Glutamatergic neuron (in vitro differentiated cells): ENCODE results near the gene WNT3. TPM values are rescaled to one million over a fixed set of nuclear protein-coding genes. Genes with fewer than 3 reads are reported as not detected.

Experiments
- DNase-seq: peaks from one replicate; pipeline ENCODE4 v3.0.0; 2022
- H3K27ac Mint-ChIP-seq: one replicate; pipeline ENCODE4 v1.8.0; 2020; ENCODE audit warnings: mild to moderate bottlenecking, mixed read lengths, inconsistent platforms; ENCODE audit not compliant: unreplicated experiment
- H3K27me3 Mint-ChIP-seq: one replicate; pipeline ENCODE4 v1.8.0; 2020; ENCODE audit warnings: mild to moderate bottlenecking, moderate library complexity, mixed read lengths, inconsistent platforms; ENCODE audit not compliant: unreplicated experiment
- H3K36me3 Mint-ChIP-seq: one replicate; pipeline ENCODE4 v1.8.0; 2020; ENCODE audit warnings: mild to moderate bottlenecking, mixed read lengths, inconsistent platforms; ENCODE audit not compliant: unreplicated experiment
- H3K4me1 Mint-ChIP-seq: one replicate; pipeline ENCODE4 v1.8.0; 2020; ENCODE audit warnings: mild to moderate bottlenecking, low read depth, mixed read lengths, inconsistent platforms; ENCODE audit not compliant: unreplicated experiment
- H3K4me3 Mint-ChIP-seq: one replicate; pipeline ENCODE4 v1.8.0; 2020; ENCODE audit warnings: mild to moderate bottlenecking, mixed read lengths, inconsistent platforms; ENCODE audit not compliant: unreplicated experiment
- H3K9me3 Mint-ChIP-seq: one replicate; pipeline ENCODE4 v1.8.0; 2020; ENCODE audit warnings: mild to moderate bottlenecking, moderate library complexity, mixed read lengths, inconsistent platforms; ENCODE audit not compliant: unreplicated experiment
- long read RNA-seq: library from polyadenylated mRNA; unstranded; transcript quantifications from one replicate; pipeline ENCODE4 v2.0.0, GENCODE V29; 2020; ENCODE audit not compliant: unreplicated experiment
- total RNA-seq: library from RNA; stranded (reverse); fragmentation: NEBNext Ultra II Directional; extraction: Animal tissue kit (Norgen Biotek cat#: 25700); gene quantifications from one replicate; pipeline ENCODE4 v1.2.1, GENCODE V29; 2021; ENCODE audit not compliant: unreplicated experiment
- TF ChIP-seq, protein P1 (sequence below): fragments of 200-600 bp; sonication (generic); IDR thresholded peaks from one replicate; pipeline ENCODE4 v1.5.0; 2021; ENCODE audit not compliant: partially characterized antibody, unreplicated experiment

Gene WNT3, protein sequence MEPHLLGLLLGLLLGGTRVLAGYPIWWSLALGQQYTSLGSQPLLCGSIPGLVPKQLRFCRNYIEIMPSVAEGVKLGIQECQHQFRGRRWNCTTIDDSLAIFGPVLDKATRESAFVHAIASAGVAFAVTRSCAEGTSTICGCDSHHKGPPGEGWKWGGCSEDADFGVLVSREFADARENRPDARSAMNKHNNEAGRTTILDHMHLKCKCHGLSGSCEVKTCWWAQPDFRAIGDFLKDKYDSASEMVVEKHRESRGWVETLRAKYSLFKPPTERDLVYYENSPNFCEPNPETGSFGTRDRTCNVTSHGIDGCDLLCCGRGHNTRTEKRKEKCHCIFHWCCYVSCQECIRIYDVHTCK
- 1.7 TPM for total RNA-seq
- long read RNA-seq = 0 reads

DNA sequence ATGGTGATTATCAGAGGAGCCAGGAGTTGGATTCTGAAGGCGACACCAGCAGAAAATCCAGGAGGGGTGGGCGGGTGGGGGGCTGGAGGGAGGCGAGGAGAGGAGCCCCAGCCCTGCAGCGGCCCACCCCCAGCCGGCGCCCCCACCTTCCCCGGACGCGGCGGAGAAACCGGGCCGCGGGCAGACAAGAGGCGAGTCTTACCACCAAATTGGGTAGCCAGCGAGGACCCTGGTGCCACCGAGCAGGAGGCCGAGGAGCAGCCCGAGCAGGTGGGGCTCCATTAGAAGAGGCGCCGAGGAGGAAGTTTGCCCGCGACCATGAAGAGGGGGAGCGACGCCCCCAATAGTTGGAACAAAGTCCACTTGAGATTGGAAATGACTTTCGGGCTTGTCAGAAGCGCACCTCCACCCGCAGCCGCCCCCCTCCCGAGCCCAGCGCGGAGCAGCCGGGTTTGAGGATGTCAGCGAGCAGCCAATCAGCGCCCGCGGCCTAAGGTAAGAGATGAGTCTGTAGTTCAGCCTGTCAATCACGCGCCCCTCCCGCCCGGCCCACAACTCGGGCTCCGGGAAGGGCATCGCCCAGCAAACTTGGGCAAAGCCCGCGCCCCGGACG lies at the start of gene WNT3:
Gene WNT3 (minus strand): TSS at position 377 of the 613 bp plus-strand sequence. CDS start 95 bp downstream, at position 282.
- Mint-ChIP-seq H3K9me3 (no peaks in the 10 kb centered on the region), H3K27me3 (peaks cover 21% of the 10 kb centered on the region), H3K4me3 (peak within 1 kb of the TSS; percentile 82), H3K36me3 (no peaks in the 10 kb centered on the region), H3K27ac (no peak within 1 kb of the TSS), H3K4me1 (peaks cover 8% of the 10 kb centered on the region)
- DNase-seq = peak; percentile 57
- TF ChIP-seq, protein P1, sequence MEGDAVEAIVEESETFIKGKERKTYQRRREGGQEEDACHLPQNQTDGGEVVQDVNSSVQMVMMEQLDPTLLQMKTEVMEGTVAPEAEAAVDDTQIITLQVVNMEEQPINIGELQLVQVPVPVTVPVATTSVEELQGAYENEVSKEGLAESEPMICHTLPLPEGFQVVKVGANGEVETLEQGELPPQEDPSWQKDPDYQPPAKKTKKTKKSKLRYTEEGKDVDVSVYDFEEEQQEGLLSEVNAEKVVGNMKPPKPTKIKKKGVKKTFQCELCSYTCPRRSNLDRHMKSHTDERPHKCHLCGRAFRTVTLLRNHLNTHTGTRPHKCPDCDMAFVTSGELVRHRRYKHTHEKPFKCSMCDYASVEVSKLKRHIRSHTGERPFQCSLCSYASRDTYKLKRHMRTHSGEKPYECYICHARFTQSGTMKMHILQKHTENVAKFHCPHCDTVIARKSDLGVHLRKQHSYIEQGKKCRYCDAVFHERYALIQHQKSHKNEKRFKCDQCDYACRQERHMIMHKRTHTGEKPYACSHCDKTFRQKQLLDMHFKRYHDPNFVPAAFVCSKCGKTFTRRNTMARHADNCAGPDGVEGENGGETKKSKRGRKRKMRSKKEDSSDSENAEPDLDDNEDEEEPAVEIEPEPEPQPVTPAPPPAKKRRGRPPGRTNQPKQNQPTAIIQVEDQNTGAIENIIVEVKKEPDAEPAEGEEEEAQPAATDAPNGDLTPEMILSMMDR = no peak

DNA sequence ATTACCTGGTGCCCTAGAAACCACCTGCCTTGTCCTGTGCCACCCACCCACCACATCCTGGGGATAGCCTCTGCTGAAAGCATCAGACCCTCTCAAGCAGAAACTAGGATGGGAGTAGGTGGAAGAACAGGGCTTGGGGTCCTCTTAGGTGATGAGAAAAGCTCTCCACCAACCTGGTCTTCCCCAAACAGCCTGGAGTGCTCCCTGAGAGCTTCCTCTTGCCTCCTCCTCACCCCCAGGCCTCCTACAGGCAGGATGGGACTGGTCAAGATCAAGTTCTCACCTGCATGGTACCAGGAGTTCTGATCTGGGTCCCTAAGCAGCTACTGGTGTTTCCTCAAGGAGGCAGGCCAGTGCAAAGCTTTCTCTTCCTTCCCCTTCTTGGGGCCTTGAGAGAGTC lies 48.3 kb upstream of the WNT3 start:
- Mint-ChIP-seq H3K4me1 (no peaks in the 10 kb centered on the region), H3K9me3 (peaks cover 6% of the 10 kb centered on the region), H3K27ac (no peak overlapping the region), H3K4me3 (no peak overlapping the region), H3K36me3 (no peaks in the 10 kb centered on the region), H3K27me3 (peaks cover 7% of the 10 kb centered on the region)
- TF ChIP-seq, protein P1 = no peak
- no peak for DNase-seq

DNA sequence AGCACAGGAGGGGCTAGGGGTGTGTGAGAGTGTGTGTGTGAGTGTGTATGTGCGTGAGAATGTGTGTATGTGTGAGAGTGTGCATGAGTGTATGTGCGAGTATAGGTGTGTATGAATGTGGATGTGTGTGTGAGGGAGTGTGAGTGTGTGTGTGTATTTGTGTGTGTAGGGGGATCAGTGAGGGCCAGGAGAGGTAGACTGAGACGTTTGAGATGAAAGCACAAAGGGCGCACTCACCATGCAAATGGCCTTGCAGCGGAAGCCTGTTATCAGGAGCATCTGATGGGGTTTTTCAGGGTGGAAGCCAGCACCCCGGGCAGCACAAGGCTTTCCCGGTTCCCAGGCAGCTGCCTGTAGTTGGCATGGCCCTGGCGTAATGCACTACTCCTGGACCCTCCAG lies 47.8 kb upstream of the WNT3 start:
- no peak for DNase-seq
- no peak overlapping the region for H3K4me3 Mint-ChIP-seq

DNA sequence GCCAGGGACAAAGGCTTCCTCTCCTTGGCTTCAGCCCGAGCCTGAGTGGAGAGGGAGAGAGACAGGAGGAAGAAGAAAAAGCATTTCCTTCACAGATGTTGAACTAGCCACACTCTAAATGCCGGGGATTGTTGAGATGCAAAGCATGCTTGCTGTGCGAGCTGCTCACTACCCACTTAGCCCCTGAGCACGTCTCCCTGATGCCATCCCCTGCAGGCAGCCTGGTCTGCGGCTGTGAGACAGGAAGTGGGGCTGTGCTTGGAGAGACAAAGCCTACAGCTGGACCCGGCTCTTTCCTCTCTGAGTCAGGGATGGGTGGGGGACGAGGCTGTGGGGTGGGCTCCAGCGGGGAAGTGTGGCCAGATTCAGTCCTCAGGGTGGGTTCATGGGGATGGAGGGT lies 46.6 kb upstream of the WNT3 start:
- Mint-ChIP-seq H3K27me3 (peaks cover 6% of the 10 kb centered on the region), H3K9me3 (peaks cover 6% of the 10 kb centered on the region), H3K4me3 (no peak overlapping the region), H3K4me1 (no peaks in the 10 kb centered on the region), H3K27ac (no peak overlapping the region), H3K36me3 (no peaks in the 10 kb centered on the region)
- no peak for DNase-seq
- TF ChIP-seq, protein P1 = no peak

More for the DNA sequence above, 47.8 kb upstream of the WNT3 start:
- TF ChIP-seq, protein P1 = no peak
- no peak overlapping the region for H3K27ac Mint-ChIP-seq
- no peaks in the 10 kb centered on the region for H3K36me3 Mint-ChIP-seq
- no peaks in the 10 kb centered on the region for H3K4me1 Mint-ChIP-seq
- peaks cover 6% of the 10 kb centered on the region for H3K9me3 Mint-ChIP-seq
- peaks cover 6% of the 10 kb centered on the region for H3K27me3 Mint-ChIP-seq
